DOHH2 (cell line): ENCODE results near the gene SLC22A13.
"Not testable (repeated sequence)": the region's sequence is repeated elsewhere in the genome, so short reads cannot be mapped to it uniquely, and the experiment has no call there.

Source experiments
- H3F3A ChIP-seq: fragments of 200-600 bp; sonication (generic), shearing (Covaris generic); 2 replicates; pipeline ENCODE4 v1.6.0; 2016; ENCODE audit warnings: antibody characterized with exemption, mild to moderate bottlenecking; ENCODE audit not compliant: control insufficient read depth, insufficient read depth
- H3K27ac ChIP-seq: fragments of 200-600 bp; sonication (generic); 2 replicates; pipeline ENCODE4 v1.5.1; 2014; ENCODE audit warnings: low read depth, mild to moderate bottlenecking, low read length, moderate library complexity
- H3K27me3 ChIP-seq: fragments of 200-600 bp; sonication (generic); 2 replicates; pipeline ENCODE4 v1.6.1; 2014; ENCODE audit warnings: mild to moderate bottlenecking, low read length, mixed read lengths; ENCODE audit not compliant: control insufficient read depth
- H3K36me3 ChIP-seq: fragments of 200-600 bp; sonication (generic); 2 replicates; pipeline ENCODE4 v1.6.1; 2014; ENCODE audit warnings: mild to moderate bottlenecking, low read length, moderate library complexity, mixed read lengths; ENCODE audit not compliant: control insufficient read depth
- H3K4me1 ChIP-seq: fragments of 200-600 bp; sonication (generic); 2 replicates; pipeline ENCODE4 v1.6.1; 2014; ENCODE audit warnings: mild to moderate bottlenecking, low read length, mixed read lengths; ENCODE audit not compliant: control insufficient read depth
- H3K4me2 ChIP-seq: fragments of 200-600 bp; sonication (generic); 2 replicates; pipeline ENCODE4 v1.6.0; 2014; ENCODE audit warnings: mild to moderate bottlenecking, low read length, moderate library complexity
- H3K4me3 ChIP-seq: fragments of 200-600 bp; sonication (generic); 2 replicates; pipeline ENCODE4 v1.5.1; 2014; ENCODE audit warnings: mild to moderate bottlenecking, low read length, mixed read lengths
- H3K79me2 ChIP-seq: fragments of 200-600 bp; sonication (generic); 2 replicates; pipeline ENCODE4 v1.6.1; 2014; ENCODE audit warnings: mild to moderate bottlenecking, low read length, mixed read lengths; ENCODE audit not compliant: control insufficient read depth
- H3K9me2 ChIP-seq: fragments of 200-600 bp; sonication (generic); replicated peaks from 2 replicates; pipeline ENCODE4 v1.6.1; 2014; ENCODE audit warnings: mild to moderate bottlenecking, low read length, mixed read lengths; ENCODE audit not compliant: control insufficient read depth
- H3K9me3 ChIP-seq: fragments of 200-600 bp; sonication (generic); 2 replicates; pipeline ENCODE4 v1.6.1; 2014; ENCODE audit warnings: antibody characterized with exemption, low read length, mixed read lengths; ENCODE audit not compliant: control insufficient read depth, insufficient read depth
- H4K20me1 ChIP-seq: fragments of 200-600 bp; sonication (generic); 2 replicates; pipeline ENCODE4 v1.6.0; 2014; ENCODE audit warnings: low read depth, mild to moderate bottlenecking, antibody characterized with exemption, low read length, moderate library complexity; ENCODE audit not compliant: control insufficient read depth, insufficient read depth
- EZH2phosphoT487 ChIP-seq: fragments of 200-600 bp; sonication (generic); IDR thresholded peaks from 2 replicates; pipeline ENCODE4 v1.6.1; 2017; ENCODE audit warnings: borderline replicate concordance, mild to moderate bottlenecking, antibody characterized with exemption, low read length, moderate library complexity, mixed read lengths
- TF ChIP-seq, protein P1 (sequence below): fragments of 200-600 bp; sonication (generic); IDR thresholded peaks from one replicate; pipeline ENCODE4 v1.5.1; 2014; ENCODE audit warnings: antibody characterized with exemption, mild to moderate bottlenecking, low read depth, low read length; ENCODE audit not compliant: poor library complexity, severe bottlenecking

Gene SLC22A13

GRCh38 chr3:38238416-38239008 lies 27.1 kb upstream of the SLC22A13 start:
- H3K27ac ChIP-seq, result no peak overlapping the region
- H4K20me1 ChIP-seq, result no peaks in the 10 kb centered on the region
- H3K9me2 ChIP-seq, result no peaks in the 10 kb centered on the region
- H3K4me3 ChIP-seq, result no peak overlapping the region
- H3K79me2 ChIP-seq, result no peaks in the 10 kb centered on the region
- H3K4me1 ChIP-seq, result no peaks in the 10 kb centered on the region
- peaks cover 51% of the 10 kb centered on the region for H3K36me3 ChIP-seq
- no peak overlapping the region for H3K4me2 ChIP-seq
- H3K27me3 ChIP-seq, result no peaks in the 10 kb centered on the region
- H3K9me3 ChIP-seq, result no peaks in the 10 kb centered on the region
- no peaks in the 10 kb centered on the region for H3F3A ChIP-seq
- TF ChIP-seq, protein P1, sequence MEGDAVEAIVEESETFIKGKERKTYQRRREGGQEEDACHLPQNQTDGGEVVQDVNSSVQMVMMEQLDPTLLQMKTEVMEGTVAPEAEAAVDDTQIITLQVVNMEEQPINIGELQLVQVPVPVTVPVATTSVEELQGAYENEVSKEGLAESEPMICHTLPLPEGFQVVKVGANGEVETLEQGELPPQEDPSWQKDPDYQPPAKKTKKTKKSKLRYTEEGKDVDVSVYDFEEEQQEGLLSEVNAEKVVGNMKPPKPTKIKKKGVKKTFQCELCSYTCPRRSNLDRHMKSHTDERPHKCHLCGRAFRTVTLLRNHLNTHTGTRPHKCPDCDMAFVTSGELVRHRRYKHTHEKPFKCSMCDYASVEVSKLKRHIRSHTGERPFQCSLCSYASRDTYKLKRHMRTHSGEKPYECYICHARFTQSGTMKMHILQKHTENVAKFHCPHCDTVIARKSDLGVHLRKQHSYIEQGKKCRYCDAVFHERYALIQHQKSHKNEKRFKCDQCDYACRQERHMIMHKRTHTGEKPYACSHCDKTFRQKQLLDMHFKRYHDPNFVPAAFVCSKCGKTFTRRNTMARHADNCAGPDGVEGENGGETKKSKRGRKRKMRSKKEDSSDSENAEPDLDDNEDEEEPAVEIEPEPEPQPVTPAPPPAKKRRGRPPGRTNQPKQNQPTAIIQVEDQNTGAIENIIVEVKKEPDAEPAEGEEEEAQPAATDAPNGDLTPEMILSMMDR, result no peak
- no peak for TF ChIP-seq EZH2phosphoT487

GRCh38 chr3:38242812-38243211 lies 22.8 kb upstream of the SLC22A13 start:
- not testable (repeated sequence) for H3K9me2 ChIP-seq, H3K27me3 ChIP-seq, H4K20me1 ChIP-seq, H3K4me3 ChIP-seq, H3F3A ChIP-seq, H3K27ac ChIP-seq, H3K4me2 ChIP-seq, H3K79me2 ChIP-seq, H3K4me1 ChIP-seq, H3K9me3 ChIP-seq
- H3K36me3 ChIP-seq, result peaks cover 52% of the 10 kb centered on the region

- H3K9me2 ChIP-seq, result no peaks in the 10 kb centered on the region
- no peak overlapping the region for H3K4me3 ChIP-seq
- H3K4me2 ChIP-seq, result no peak overlapping the region
- peaks cover 58% of the 10 kb centered on the region for H3K36me3 ChIP-seq
- no peaks in the 10 kb centered on the region for H3K9me3 ChIP-seq
- H3K79me2 ChIP-seq, result no peaks in the 10 kb centered on the region
- H3K27me3 ChIP-seq, result no peaks in the 10 kb centered on the region
- H3K4me1 ChIP-seq, result no peaks in the 10 kb centered on the region
- H3K27ac ChIP-seq, result no peak overlapping the region
- H4K20me1 ChIP-seq, result no peaks in the 10 kb centered on the region
- TF ChIP-seq, protein P1, result no peak
- TF ChIP-seq EZH2phosphoT487, result no peak
- H3F3A ChIP-seq, result no peaks in the 10 kb centered on the region
Measured at GRCh38 chr3:38245930-38246329, 19.7 kb upstream of the SLC22A13 start.

GRCh38 chr3:38247366-38248035 lies 18.1 kb upstream of the SLC22A13 start:
- Histone ChIP-seq H4K20me1 (no peaks in the 10 kb centered on the region), H3K36me3 (peaks cover 67% of the 10 kb centered on the region), H3K9me3 (no peaks in the 10 kb centered on the region)

More at GRCh38 chr3:38247366-38248035, 18.1 kb upstream of the SLC22A13 start:
- Histone ChIP-seq H3F3A (no peaks in the 10 kb centered on the region), H3K79me2 (no peaks in the 10 kb centered on the region), H3K9me2 (no peaks in the 10 kb centered on the region), H3K27me3 (no peaks in the 10 kb centered on the region), H3K4me2 (no peak overlapping the region), H3K4me3 (no peak overlapping the region), H3K27ac (no peak overlapping the region), H3K4me1 (no peaks in the 10 kb centered on the region)
- TF ChIP-seq, protein P1, result no peak
- no peak for TF ChIP-seq EZH2phosphoT487
